ENCODE results near the gene NRAS.

The NRAS gene

GRCh38 chr1:114757455-114758255, 41.1 kb upstream of the NRAS start, which contains the start of gene CSDE1:
TSS of gene CSDE1 (minus strand) at chr1:114757984. CDS start at chr1:114739890, 18,094 bp downstream.
- peak within 1 kb of the TSS; percentile 94 for H3K4me3 ChIP-seq (ENCODE audit: low read depth in 1 of 2, low read length in 2 of 2)
- ATAC-seq (ENCODE audit: insufficient read depth, low read depth) = peak; percentile 91
- peak; percentile 97 for DNase-seq
- no peak for TF ChIP-seq EZH2 (IDR thresholded peaks at IDR 0.05; ENCODE audit: borderline replicate concordance, low read depth, low read length, severe bottlenecking)
- peak; percentile 58 for TF ChIP-seq CTCF (IDR thresholded peaks at IDR 0.05; ENCODE audit: borderline replicate concordance, extremely low read depth, low read length, poor library complexity, severe bottlenecking)
- H3K9ac ChIP-seq (ENCODE audit: low read depth, low read length) = peak within 1 kb of the TSS; percentile 99
- peaks cover 22% of the 10 kb centered on the region for H3K36me3 ChIP-seq (ENCODE audit: insufficient read depth, low read length)
- H4K20me1 ChIP-seq (ENCODE audit: insufficient read depth, low read length) = peaks cover 46% of the 10 kb centered on the region
- peaks cover 46% of the 10 kb centered on the region for H3K4me1 ChIP-seq (ENCODE audit: insufficient read depth, low read length)
- no peaks in the 10 kb centered on the region for H3K9me3 ChIP-seq (ENCODE audit: insufficient read depth, low read length, severe bottlenecking)
- H3K27me3 ChIP-seq (ENCODE audit: insufficient read depth, low read length, poor library complexity) = no peaks in the 10 kb centered on the region
- H2AFZ ChIP-seq (ENCODE audit: low read depth, low read length) = peak within 1 kb of the TSS; percentile 97
- peak within 1 kb of the TSS; percentile 86 for H3K4me2 ChIP-seq (ENCODE audit: insufficient read depth, low read length)
- peaks cover 52% of the 10 kb centered on the region for H3K79me2 ChIP-seq (ENCODE audit: insufficient read depth, low read length)
- peak within 1 kb of the TSS; percentile 100 for H3K27ac ChIP-seq (ENCODE audit: low read length)

- Histone ChIP-seq H4K20me1 (ENCODE audit: insufficient read depth, low read length) (peaks cover 53% of the 10 kb centered on the region), H3K79me2 (ENCODE audit: insufficient read depth, low read length) (peaks cover 59% of the 10 kb centered on the region), H3K4me3 (ENCODE audit: low read depth in 1 of 2, low read length in 2 of 2) (peak overlapping the region; percentile 94), H3K9ac (ENCODE audit: low read depth, low read length) (peak overlapping the region; percentile 99), H3K4me2 (ENCODE audit: insufficient read depth, low read length) (peak overlapping the region; percentile 86), H3K36me3 (ENCODE audit: insufficient read depth, low read length) (peaks cover 22% of the 10 kb centered on the region), H2AFZ (ENCODE audit: low read depth, low read length) (peak overlapping the region; percentile 23; the same call in 1 of the 2 replicates), H3K4me1 (ENCODE audit: insufficient read depth, low read length) (peaks cover 46% of the 10 kb centered on the region), H3K27ac (ENCODE audit: low read length) (peak overlapping the region; percentile 100), H3K27me3 (ENCODE audit: insufficient read depth, low read length, poor library complexity) (no peaks in the 10 kb centered on the region), H3K9me3 (ENCODE audit: insufficient read depth, low read length, severe bottlenecking) (no peaks in the 10 kb centered on the region)
- 0 out of 3 replicates have a peak, but pooled peaks have one; percentile 2 for ATAC-seq (ENCODE audit: insufficient read depth, low read depth)
- no peak for TF ChIP-seq EZH2 (IDR thresholded peaks at IDR 0.05; ENCODE audit: borderline replicate concordance, low read depth, low read length, severe bottlenecking)
- no peak for TF ChIP-seq CTCF (IDR thresholded peaks at IDR 0.05; ENCODE audit: borderline replicate concordance, extremely low read depth, low read length, poor library complexity, severe bottlenecking)
- no peak for DNase-seq
These were observed 40.4 kb upstream of the NRAS start for GRCh38 chr1:114756949-114757454.

GRCh38 chr1:114756009-114756892, 39.7 kb upstream of the NRAS start:
- DNase-seq = no peak
- no peak for ATAC-seq (ENCODE audit: insufficient read depth, low read depth)
- Histone ChIP-seq H3K27me3 (ENCODE audit: insufficient read depth, low read length, poor library complexity) (no peaks in the 10 kb centered on the region), H3K9ac (ENCODE audit: low read depth, low read length) (peak overlapping the region; percentile 99), H3K36me3 (ENCODE audit: insufficient read depth, low read length) (peaks cover 25% of the 10 kb centered on the region), H3K27ac (ENCODE audit: low read length) (peak overlapping the region; percentile 100), H3K4me2 (ENCODE audit: insufficient read depth, low read length) (peak overlapping the region; percentile 86), H4K20me1 (ENCODE audit: insufficient read depth, low read length) (peaks cover 60% of the 10 kb centered on the region), H2AFZ (ENCODE audit: low read depth, low read length) (no peak overlapping the region), H3K9me3 (ENCODE audit: insufficient read depth, low read length, severe bottlenecking) (no peaks in the 10 kb centered on the region), H3K4me3 (ENCODE audit: low read depth in 1 of 2, low read length in 2 of 2) (peak overlapping the region; percentile 94), H3K4me1 (ENCODE audit: insufficient read depth, low read length) (peaks cover 52% of the 10 kb centered on the region), H3K79me2 (ENCODE audit: insufficient read depth, low read length) (peaks cover 66% of the 10 kb centered on the region)
- TF ChIP-seq CTCF (IDR thresholded peaks at IDR 0.05; ENCODE audit: borderline replicate concordance, extremely low read depth, low read length, poor library complexity, severe bottlenecking) (no peak), EZH2 (IDR thresholded peaks at IDR 0.05; ENCODE audit: borderline replicate concordance, low read depth, low read length, severe bottlenecking) (no peak)

All from DND-41 (cell line).